Central memory CD4-positive, alpha-beta T cell (primary cell): ENCODE measurements around the gene NLGN1.

Experiments used
- DNase-seq: peaks from one replicate; pipeline ENCODE4 v3.0.0; 2022

NLGN1 gene

GRCh38 chr3:174020156-174020555, 622.6 kb downstream of the NLGN1 start:
- DNase-seq, result no peak

GRCh38 chr3:174023421-174023820, 625.9 kb downstream of the NLGN1 start:
- DNase-seq, result no peak

- DNase-seq, result no peak
These were observed 631.1 kb downstream of the NLGN1 start for GRCh38 chr3:174028673-174029072.

- DNase-seq, result no peak
These were observed 637.9 kb downstream of the NLGN1 start for GRCh38 chr3:174035328-174035886.

GRCh38 chr3:174046311-174046710, 648.8 kb downstream of the NLGN1 start:
- DNase-seq, result no peak

GRCh38 chr3:174049472-174049871, 651.9 kb downstream of the NLGN1 start:
- no peak for DNase-seq

GRCh38 chr3:174051191-174051590, 653.6 kb downstream of the NLGN1 start:
- DNase-seq, result no peak

- DNase-seq, result no peak
These were observed 661.3 kb downstream of the NLGN1 start for GRCh38 chr3:174058804-174059203.

GRCh38 chr3:174060431-174060830, 662.9 kb downstream of the NLGN1 start:
- no peak for DNase-seq

GRCh38 chr3:174061162-174061561, 663.6 kb downstream of the NLGN1 start:
- DNase-seq, result no peak

- DNase-seq, result no peak
These were observed 664.2 kb downstream of the NLGN1 start for GRCh38 chr3:174061731-174062130.

GRCh38 chr3:174062923-174063322, 665.4 kb downstream of the NLGN1 start:
- DNase-seq, result no peak

GRCh38 chr3:174068035-174068434, 670.5 kb downstream of the NLGN1 start:
- no peak for DNase-seq

- DNase-seq, result no peak
These were observed 675.1 kb downstream of the NLGN1 start for GRCh38 chr3:174072675-174073074.

- no peak for DNase-seq
These were observed 686.2 kb downstream of the NLGN1 start for GRCh38 chr3:174083706-174084105.

GRCh38 chr3:174089592-174089991, 692.0 kb downstream of the NLGN1 start:
- no peak for DNase-seq

GRCh38 chr3:174094669-174095068, 697.1 kb downstream of the NLGN1 start:
- DNase-seq, result no peak

- DNase-seq, result no peak
These were observed 700.1 kb downstream of the NLGN1 start for GRCh38 chr3:174097686-174098085.

- DNase-seq, result no peak
These were observed 701.2 kb downstream of the NLGN1 start for GRCh38 chr3:174098746-174099145.

- DNase-seq, result no peak
These were observed 702.2 kb downstream of the NLGN1 start for GRCh38 chr3:174099724-174100123.

GRCh38 chr3:174100744-174101143, 703.2 kb downstream of the NLGN1 start:
- DNase-seq, result no peak

GRCh38 chr3:174101244-174101643, 703.7 kb downstream of the NLGN1 start:
- DNase-seq, result no peak

- DNase-seq, result no peak
These were observed 704.7 kb downstream of the NLGN1 start for GRCh38 chr3:174102274-174102673.

- DNase-seq, result no peak
These were observed 705.3 kb downstream of the NLGN1 start for GRCh38 chr3:174102866-174103265.

- DNase-seq, result no peak
These were observed 713.2 kb downstream of the NLGN1 start for GRCh38 chr3:174110761-174111160.

- no peak for DNase-seq
These were observed 714.2 kb downstream of the NLGN1 start for GRCh38 chr3:174111776-174112175.
